Measurements from ENCODE around the gene CZIB.

- no peak for TF ChIP-seq POLR2A (IDR thresholded peaks at IDR 0.05)
- no peak for TF ChIP-seq CTCF (IDR thresholded peaks at IDR 0.05 in 4 of 5, conservative IDR thresholded peaks at IDR 0.05 in 1 of 5)
Observed at GRCh38 chr1:53176452-53177208, 43.8 kb downstream of the CZIB start.
